K562 (cell line): ENCODE measurements around the gene MACF1. TPM values are rescaled to one million over a fixed set of nuclear protein-coding genes. Genes with fewer than 3 reads are reported as not detected.
A peak's percentile ranks its signal among the peaks of the same experiment; 100 is the strongest.

Source experiments
- ARNT ChIP-seq, 2 experiments: fragments of 450-650 bp; IDR thresholded peaks; 2 replicates each; pipeline ENCODE4 v1.6.1; 2016; ENCODE audit warnings: mild to moderate bottlenecking in 1 of 2
- ATF6 ChIP-seq: sonication (generic); formaldehyde crosslinking; IDR thresholded peaks from 2 replicates; pipeline ENCODE4 v1.4.0; 2020; ENCODE audit warnings: mild to moderate bottlenecking, missing genetic modification reagents
- ETV5 ChIP-seq: sonication (generic); formaldehyde crosslinking; IDR thresholded peaks from 2 replicates; pipeline ENCODE4 v1.4.0; 2020; ENCODE audit warnings: low read depth, mild to moderate bottlenecking, missing genetic modification reagents
- FOS ChIP-seq: IDR thresholded peaks from 3 replicates; pipeline ENCODE4 v1.6.1; 2011; ENCODE audit not compliant: insufficient read length; ENCODE audit errors: extremely low read depth
- FOXK2 ChIP-seq, 2 experiments: fragments of 450-650 bp; IDR thresholded peaks in 1 of 2; conservative IDR thresholded peaks in 1 of 2; 2 replicates each; pipeline ENCODE4 v1.6.1; 2016; ENCODE audit warnings: low read depth in 2 of 2, mild to moderate bottlenecking in 1 of 2
- GATAD2A ChIP-seq: fragments of 450-650 bp; IDR thresholded peaks from 2 replicates; pipeline ENCODE4 v1.6.1; 2017
- HSF4 ChIP-seq: fragments of 250-450 bp; sonication (Bioruptor Pico); IDR thresholded peaks from 2 replicates; pipeline ENCODE4 v2.1.2; 2022; ENCODE audit warnings: mild to moderate bottlenecking, moderate library complexity, borderline replicate concordance
- IRF1 ChIP-seq: sonication (generic); formaldehyde crosslinking; IDR thresholded peaks from 2 replicates; pipeline ENCODE4 v1.8.0; 2022; ENCODE audit warnings: missing genetic modification reagents, mild to moderate bottlenecking, borderline replicate concordance
- IRF9 ChIP-seq: fragments of 450-650 bp; IDR thresholded peaks from 2 replicates; pipeline ENCODE4 v1.6.1; 2016; ENCODE audit warnings: missing biosample characterization, missing genetic modification characterization
- PML ChIP-seq: IDR thresholded peaks from 2 replicates; pipeline ENCODE4 v1.6.1; 2012; ENCODE audit warnings: low read length, inconsistent platforms
- PURB ChIP-seq: sonication (generic); formaldehyde crosslinking; IDR thresholded peaks from 2 replicates; pipeline ENCODE4 v1.9.0; 2021; ENCODE audit warnings: low read depth, mild to moderate bottlenecking, missing genetic modification reagents
- SIN3A ChIP-seq, 2 experiments: fragments of 150-350 bp in 1 of 2; IDR thresholded peaks; 2 replicates each; pipeline ENCODE4 v1.6.1; 2011 to 2016; ENCODE audit warnings: borderline replicate concordance in 2 of 2, low read depth in 2 of 2, low read length in 2 of 2, mild to moderate bottlenecking in 2 of 2, moderate library complexity in 2 of 2; ENCODE audit not compliant: control insufficient read depth in 1 of 2
- SIN3B ChIP-seq: fragments of 450-650 bp; IDR thresholded peaks from 2 replicates; pipeline ENCODE4 v1.6.1; 2017; ENCODE audit warnings: low read depth, mild to moderate bottlenecking, moderate library complexity
- TAF9B ChIP-seq: fragments of 450-650 bp; IDR thresholded peaks from 2 replicates; pipeline ENCODE4 v1.6.1; 2018; ENCODE audit warnings: mild to moderate bottlenecking; ENCODE audit not compliant: partially characterized antibody
- TBP ChIP-seq: optimal IDR thresholded peaks from 2 replicates; pipeline ENCODE3; 2011; ENCODE audit warnings: low read depth, low read length, improper control_type of control experiment
- VEZF1 ChIP-seq: fragments of 200-800 bp; sonication (Bioruptor generic); IDR thresholded peaks from 2 replicates; pipeline ENCODE4 v1.6.1; 2017; ENCODE audit warnings: missing genetic modification characterization, missing compliant biosample characterization
- ZBTB5 ChIP-seq: fragments of 450-650 bp; IDR thresholded peaks from 2 replicates; pipeline ENCODE4 v1.6.1; 2017; ENCODE audit warnings: antibody characterized with exemption
- ZNF121 ChIP-seq: sonication (generic); formaldehyde crosslinking; conservative IDR thresholded peaks from 2 replicates; pipeline ENCODE4 v1.8.0; 2022; ENCODE audit warnings: missing genetic modification reagents
- ZNF699 ChIP-seq: fragments of 250-450 bp; sonication (Bioruptor Pico); IDR thresholded peaks from 2 replicates; pipeline ENCODE4 v1.8.0; 2021; ENCODE audit warnings: mild to moderate bottlenecking, moderate library complexity; ENCODE audit not compliant: insufficient replicate concordance
- polyA plus RNA-seq, 8 experiments: library from polyadenylated mRNA; depleted of rRNA in 4 of 8; stranded (reverse) in 5 of 8; unstranded in 3 of 8; fragments of >200 nt; fragmentation: Nextera tagmentation in 2 of 8; fragmentation: Illumina TruSeq in 1 of 8; extraction: Ambion mirVana in 2 of 8; extraction: Trizol in 1 of 8; gene quantifications; 2 replicates each; pipeline versions ENCODE4 v1.2.1 to v1.2.3, GENCODE V29; 2011 to 2014; ENCODE audit warnings: inconsistent platforms in 1 of 8, missing spikeins in 1 of 8
- total RNA-seq, 7 experiments: library from RNA; depleted of rRNA in 6 of 7; stranded (reverse); fragments of >200 nt in 6 of 7; fragmentation: Illumina TruSeq in 2 of 7; extraction: Trizol in 2 of 7; gene quantifications; 2 replicates each; pipeline versions ENCODE4 v1.2.1 to v1.2.3, GENCODE V29; 2011 to 2021; ENCODE audit warnings: low replicate concordance in 1 of 7

Gene MACF1
- total and polyA plus RNA-seq, 9 of the 15 experiments (the other 6 are each of a cell fraction or from before 2014, with no cell fraction given), result 13.2 to 232 (median 112) TPM

- TF ChIP-seq ZBTB5 (no peak), ATF6 (no peak), ETV5 (CRISPR knock-in tag) (no peak), SIN3A (IDR thresholded peaks at IDR 0.05; ENCODE audit: borderline replicate concordance in 2 of 2, control insufficient read depth in 1 of 2, low read depth in 2 of 2, low read length in 2 of 2) (no peak), GATAD2A (no peak), ZNF699 (CRISPR knock-in tag) (no peak), PML (peak; percentile 42; the same call in 1 of the 2 replicates), HSF4 (CRISPR knock-in tag) (0 out of 2 replicates have a peak, but pooled peaks have one; percentile 7), FOXK2 (conservative IDR thresholded peaks at IDR 0.05 in 1 of 2, IDR thresholded peaks at IDR 0.05 in 1 of 2; ENCODE audit: low read depth in 2 of 2) (no peak), VEZF1 (peak; percentile 55), IRF1 (CRISPR knock-in tag) (no peak), ARNT (IDR thresholded peaks at IDR 0.05) (no peak), IRF9 (no peak), ZNF121 (no peak), SIN3B (no peak), TAF9B (no peak), PURB (CRISPR knock-in tag) (no peak), TBP (peak; percentile 56), FOS (no peak)
Measured at GRCh38 chr1:39214998-39215873, 10.7 kb downstream of the MACF1 start (continued).
